ENCODE measurements around the gene PSME4. TPM values are rescaled to one million over a fixed set of nuclear protein-coding genes. Genes with fewer than 3 reads are reported as not detected.

Gene PSME4
- total RNA-seq, 4 donors from 2014 or later, result 20.0 to 94.5 (median 78.8) TPM

- H3K27me3 ChIP-seq, result no peaks in the 10 kb centered on the region
- no peak overlapping the region for H3K27ac ChIP-seq
- no peak for TF ChIP-seq POLR2A (IDR thresholded peaks at IDR 0.05)
- TF ChIP-seq, protein P1, sequence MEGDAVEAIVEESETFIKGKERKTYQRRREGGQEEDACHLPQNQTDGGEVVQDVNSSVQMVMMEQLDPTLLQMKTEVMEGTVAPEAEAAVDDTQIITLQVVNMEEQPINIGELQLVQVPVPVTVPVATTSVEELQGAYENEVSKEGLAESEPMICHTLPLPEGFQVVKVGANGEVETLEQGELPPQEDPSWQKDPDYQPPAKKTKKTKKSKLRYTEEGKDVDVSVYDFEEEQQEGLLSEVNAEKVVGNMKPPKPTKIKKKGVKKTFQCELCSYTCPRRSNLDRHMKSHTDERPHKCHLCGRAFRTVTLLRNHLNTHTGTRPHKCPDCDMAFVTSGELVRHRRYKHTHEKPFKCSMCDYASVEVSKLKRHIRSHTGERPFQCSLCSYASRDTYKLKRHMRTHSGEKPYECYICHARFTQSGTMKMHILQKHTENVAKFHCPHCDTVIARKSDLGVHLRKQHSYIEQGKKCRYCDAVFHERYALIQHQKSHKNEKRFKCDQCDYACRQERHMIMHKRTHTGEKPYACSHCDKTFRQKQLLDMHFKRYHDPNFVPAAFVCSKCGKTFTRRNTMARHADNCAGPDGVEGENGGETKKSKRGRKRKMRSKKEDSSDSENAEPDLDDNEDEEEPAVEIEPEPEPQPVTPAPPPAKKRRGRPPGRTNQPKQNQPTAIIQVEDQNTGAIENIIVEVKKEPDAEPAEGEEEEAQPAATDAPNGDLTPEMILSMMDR (IDR thresholded peaks at IDR 0.05), result no peak
- no peak for DNase-seq
- no peaks in the 10 kb centered on the region for H3K36me3 ChIP-seq
- no peak overlapping the region for H3K4me3 ChIP-seq
- intact Hi-C loops (cut with DNase I; ENCODE audit: low total_unique reads), result no loop called here
- H3K9me3 ChIP-seq, result no peaks in the 10 kb centered on the region
- no peaks in the 10 kb centered on the region for H3K4me1 ChIP-seq
Observed at GRCh38 chr2:53818854-53819435, 151.8 kb downstream of the PSME4 start.

Small RNA genes within 50 kb of the gene (microRNA-seq; reads per million reads assigned to microRNA genes)
- gene MIR3682 (ENCODE audit: borderline microRNAs expressed, borderline replicate concordance), result not detected

Small RNA genes within 50 kb of the gene (small RNA-seq; reads per million reads assigned to genes)
- not detected for gene MIR3682

Other genes with a start within 250 kb of the PSME4 start
- gene CHAC2, start 203.2 kb downstream of the PSME4 start, total RNA-seq, result 1 to 10 TPM in 3 of 4 donors, under 1 TPM in 1; 0.51 to 5.3 (median 2.9) TPM
- 10 to 100 TPM in 2 of 4 donors, 1 to 10 TPM in 2; 5.4 to 68.8 (median 16.8) TPM for gene ASB3, start 184.0 kb downstream of the PSME4 start, total RNA-seq
- 100 to 1,000 TPM in 2 of 4 donors, 10 to 100 TPM in 2; 30.2 to 125 (median 74.6) TPM for gene ERLEC1, start 183.9 kb downstream of the PSME4 start, total RNA-seq
- gene GPR75, start 111.0 kb downstream of the PSME4 start, total RNA-seq, result 1 to 10 TPM in 2 of 4 donors, under 1 TPM in 1, not detected in 1; 0.29 to 6.3 (median 2.1) TPM
- gene ACYP2, start 144.6 kb upstream of the PSME4 start, total RNA-seq, result 10 to 100 TPM; 10.3 to 44.3 (median 21.7) TPM